Thyroid gland (tissue), 4 donors: ENCODE data around the gene TBCCD1. TPM values are rescaled to one million over a fixed set of nuclear protein-coding genes. Genes with fewer than 3 reads are reported as not detected.

Source experiments
- DNase-seq, 2 donors: peaks; one replicate each; pipeline ENCODE4 v3.0.0-alpha.2; 2019
- H3K27ac ChIP-seq, 3 donors: fragments of 200-600 bp; sonication (generic); 1 replicate in 2 of 3; 2 replicates in 1 of 3; pipeline ENCODE4 v1.5.1; 2016 to 2019; ENCODE audit warnings: mild to moderate bottlenecking in 1 of 3, moderate library complexity in 1 of 3
- H3K27me3 ChIP-seq: fragments of 200-600 bp; sonication (generic); one replicate; pipeline ENCODE4 v1.5.1; 2019
- H3K36me3 ChIP-seq, 2 donors: fragments of 200-600 bp; sonication (generic); one replicate each; pipeline ENCODE4 v1.5.1; 2016 to 2019
- H3K4me1 ChIP-seq, 2 donors: fragments of 200-600 bp; sonication (generic); one replicate each; pipeline ENCODE4 v1.5.1; 2017 to 2019
- H3K4me3 ChIP-seq, 3 donors: fragments of 200-600 bp; sonication (generic); replicated peaks in 1 of 3; 1 replicate in 2 of 3; 2 replicates in 1 of 3; pipeline ENCODE4 v1.5.1; 2016; ENCODE audit warnings: mild to moderate bottlenecking in 1 of 3
- H3K9me3 ChIP-seq: fragments of 200-600 bp; sonication (generic); one replicate; pipeline ENCODE4 v1.5.1; 2017
- POLR2A ChIP-seq, 2 donors: fragments of 450-650 bp; IDR thresholded peaks; one replicate each; pipeline ENCODE4 v1.6.1; 2017; ENCODE audit warnings: antibody characterized with exemption in 2 of 2, mild to moderate bottlenecking in 2 of 2, moderate library complexity in 1 of 2
- WGBS, 2 donors: methylation state at CpG; one replicate each; pipeline ENCODE4 v1.1.5; 2017; 5-methylcytosine and 5-hydroxymethylcytosine counted together
- intact Hi-C: fragments of 100-400 bp; cut with DNase I; formaldehyde crosslinking; loops from one replicate; pipeline ENCODE4 v1.15.1; 2023
- total RNA-seq, 4 donors: library from RNA; depleted of rRNA; stranded (reverse); fragments of >200 nt; gene quantifications; one replicate each; pipeline ENCODE4 v1.2.3, GENCODE V29; 2016
- TF ChIP-seq, protein P1 (sequence below), 6 experiments: fragments of 200-600 bp in 3 of 6; fragments of 450-650 bp in 3 of 6; sonication (generic) in 3 of 6; IDR thresholded peaks; one replicate each; pipeline ENCODE4 v1.5.1; 2016 to 2019; ENCODE audit warnings: antibody characterized with exemption in 6 of 6, mild to moderate bottlenecking in 2 of 6, inconsistent platforms in 1 of 6, moderate library complexity in 1 of 6

The TBCCD1 gene
- total RNA-seq, 4 donors from 2014 or later = 20.8 to 24.3 (median 21.6) TPM

DNA sequence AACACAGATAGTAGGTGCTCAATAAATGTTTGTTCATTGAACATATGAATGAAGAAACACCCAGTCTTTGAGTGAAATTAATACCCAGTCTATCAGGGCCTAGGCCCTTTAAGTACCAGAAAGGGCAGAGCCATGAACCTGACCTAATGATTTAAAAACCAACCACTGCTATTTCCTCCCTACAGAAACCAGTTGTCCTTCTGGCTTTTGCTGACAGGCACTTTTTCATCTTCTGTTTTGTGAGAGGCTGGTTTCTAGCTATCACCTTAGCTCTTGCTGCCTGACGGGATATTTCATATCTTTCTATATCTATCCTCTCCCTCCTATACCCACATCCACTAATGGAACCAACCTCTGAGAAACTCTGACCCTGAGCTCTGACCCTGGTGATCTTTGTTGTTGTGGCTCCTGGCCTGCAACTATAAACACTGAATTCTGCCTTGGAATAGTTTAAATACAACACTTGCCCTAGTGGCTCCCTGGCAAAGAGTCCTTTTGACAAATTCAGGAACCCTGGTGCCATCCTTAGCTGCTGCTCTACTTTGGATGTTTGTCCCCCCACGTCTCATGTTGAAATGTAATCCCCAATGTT, 41.6 kb upstream of the TBCCD1 start:
- H3K27me3 ChIP-seq = no peaks in the 10 kb centered on the region
- WGBS, 2 donors = 76 to 95% methylated on average over 2 of the region's 2 CpGs
- H3K9me3 ChIP-seq = no peaks in the 10 kb centered on the region
- no peak overlapping the region for H3K27ac ChIP-seq
- no peaks in the 10 kb centered on the region for H3K4me1 ChIP-seq
- no peaks in the 10 kb centered on the region for H3K36me3 ChIP-seq
- no peak for DNase-seq
- no peak for TF ChIP-seq POLR2A (IDR thresholded peaks at IDR 0.05)
- TF ChIP-seq, protein P1, sequence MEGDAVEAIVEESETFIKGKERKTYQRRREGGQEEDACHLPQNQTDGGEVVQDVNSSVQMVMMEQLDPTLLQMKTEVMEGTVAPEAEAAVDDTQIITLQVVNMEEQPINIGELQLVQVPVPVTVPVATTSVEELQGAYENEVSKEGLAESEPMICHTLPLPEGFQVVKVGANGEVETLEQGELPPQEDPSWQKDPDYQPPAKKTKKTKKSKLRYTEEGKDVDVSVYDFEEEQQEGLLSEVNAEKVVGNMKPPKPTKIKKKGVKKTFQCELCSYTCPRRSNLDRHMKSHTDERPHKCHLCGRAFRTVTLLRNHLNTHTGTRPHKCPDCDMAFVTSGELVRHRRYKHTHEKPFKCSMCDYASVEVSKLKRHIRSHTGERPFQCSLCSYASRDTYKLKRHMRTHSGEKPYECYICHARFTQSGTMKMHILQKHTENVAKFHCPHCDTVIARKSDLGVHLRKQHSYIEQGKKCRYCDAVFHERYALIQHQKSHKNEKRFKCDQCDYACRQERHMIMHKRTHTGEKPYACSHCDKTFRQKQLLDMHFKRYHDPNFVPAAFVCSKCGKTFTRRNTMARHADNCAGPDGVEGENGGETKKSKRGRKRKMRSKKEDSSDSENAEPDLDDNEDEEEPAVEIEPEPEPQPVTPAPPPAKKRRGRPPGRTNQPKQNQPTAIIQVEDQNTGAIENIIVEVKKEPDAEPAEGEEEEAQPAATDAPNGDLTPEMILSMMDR (IDR thresholded peaks at IDR 0.05) = no peak
- H3K4me3 ChIP-seq = no peak overlapping the region
- intact Hi-C loops = no loop called here

DNA sequence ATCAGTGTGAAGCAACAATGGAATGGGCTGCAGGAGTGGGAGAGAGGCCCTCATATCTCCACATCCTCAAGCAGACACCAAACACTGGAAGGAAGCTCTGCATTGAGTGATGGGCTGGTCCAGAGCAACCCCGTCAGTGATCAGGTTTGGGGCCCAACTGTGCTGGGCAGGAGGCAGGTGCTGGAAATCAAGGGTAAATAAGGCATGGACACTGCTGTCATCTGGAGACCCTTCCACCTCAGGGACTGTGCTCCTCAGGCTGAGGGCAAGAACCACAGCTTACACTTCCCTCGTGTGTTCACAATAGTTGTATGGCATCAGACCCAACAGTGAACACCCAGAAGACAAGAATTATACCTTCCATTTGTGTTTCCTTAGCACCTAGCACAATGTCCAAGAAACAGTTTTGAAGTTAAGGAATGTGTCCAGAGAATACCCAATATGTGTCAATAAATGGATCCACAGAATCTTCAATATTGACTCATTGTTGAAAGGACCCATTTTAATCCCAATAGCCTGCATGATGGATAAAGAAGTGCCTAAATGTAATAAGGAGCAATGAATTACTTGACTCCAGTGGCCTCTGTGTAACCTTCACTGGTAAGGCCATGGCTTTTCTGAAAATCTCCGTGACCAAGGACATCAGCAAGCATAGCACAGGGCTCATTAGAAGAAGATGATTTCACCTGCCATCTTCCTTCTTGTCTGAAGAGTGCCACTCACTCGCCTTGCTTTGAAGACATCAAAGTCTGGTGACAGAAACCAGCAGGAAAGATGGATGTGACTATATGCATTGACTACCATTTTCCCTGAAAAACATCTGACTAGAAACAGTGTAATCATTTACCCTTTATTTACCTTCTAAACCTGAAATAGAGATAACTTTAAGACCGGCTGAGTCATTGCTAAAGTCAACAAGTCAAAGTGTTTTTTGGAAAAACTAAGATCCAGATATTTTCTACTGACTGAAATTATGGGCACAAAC, 38.7 kb upstream of the TBCCD1 start:
- no peak overlapping the region for H3K27ac ChIP-seq
- H3K36me3 ChIP-seq = no peaks in the 10 kb centered on the region
- H3K9me3 ChIP-seq = no peaks in the 10 kb centered on the region
- no peak for DNase-seq
- no peaks in the 10 kb centered on the region for H3K4me1 ChIP-seq
- WGBS, 2 donors = 88 to 90% methylated on average over 5 of the region's 5 CpGs
- no peaks in the 10 kb centered on the region for H3K27me3 ChIP-seq
- intact Hi-C loops = no loop called here
- TF ChIP-seq, protein P1 (IDR thresholded peaks at IDR 0.05) = no peak
- no peak for TF ChIP-seq POLR2A (IDR thresholded peaks at IDR 0.05)
- no peak overlapping the region for H3K4me3 ChIP-seq

DNA sequence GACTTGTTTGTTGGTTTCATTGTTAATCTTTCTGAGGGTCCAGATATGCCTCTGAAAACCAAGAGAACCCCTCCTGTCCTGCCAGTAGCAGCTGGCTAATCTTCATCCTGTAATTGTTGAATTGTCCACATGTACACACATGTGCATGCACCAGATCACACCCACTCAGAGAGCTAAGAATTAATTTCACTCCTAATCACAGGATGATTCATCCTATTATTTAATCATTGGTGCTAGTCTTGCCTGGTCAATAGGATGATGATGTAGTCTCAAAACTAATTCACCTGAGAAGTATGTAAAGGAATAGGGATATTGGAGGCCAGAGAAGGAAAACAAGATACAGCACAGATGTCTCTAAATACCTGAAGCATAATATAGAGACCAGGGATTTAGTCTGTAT, 37.9 kb upstream of the TBCCD1 start:
- no peaks in the 10 kb centered on the region for H3K36me3 ChIP-seq
- TF ChIP-seq, protein P1 (IDR thresholded peaks at IDR 0.05) = no peak
- no peak for TF ChIP-seq POLR2A (IDR thresholded peaks at IDR 0.05)
- H3K4me3 ChIP-seq = no peak overlapping the region
- DNase-seq = no peak
- H3K4me1 ChIP-seq = no peaks in the 10 kb centered on the region
- intact Hi-C loops = no loop called here
- no peaks in the 10 kb centered on the region for H3K9me3 ChIP-seq
- no peaks in the 10 kb centered on the region for H3K27me3 ChIP-seq
- H3K27ac ChIP-seq = no peak overlapping the region

DNA sequence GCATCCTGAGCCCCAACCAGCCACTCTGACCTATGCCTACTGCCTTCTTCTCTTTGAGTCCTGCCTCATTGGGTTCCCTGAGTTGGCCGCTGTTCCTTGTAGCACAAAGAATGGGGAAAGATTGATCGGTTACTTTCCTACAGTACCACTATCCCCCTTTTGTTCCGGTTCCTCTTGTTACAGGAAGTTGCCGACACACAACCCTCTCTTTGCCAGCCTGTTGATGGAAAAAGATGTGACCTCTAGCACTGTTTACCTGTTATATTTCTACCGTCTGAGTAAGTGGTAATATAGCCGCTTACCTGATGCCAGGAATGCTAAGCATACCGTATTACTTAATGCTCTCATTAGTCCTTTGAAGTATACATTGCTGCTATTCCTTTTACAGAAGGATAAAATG, 36.0 kb upstream of the TBCCD1 start:
- no peak for DNase-seq
- no peaks in the 10 kb centered on the region for H3K27me3 ChIP-seq
- no peaks in the 10 kb centered on the region for H3K9me3 ChIP-seq
- H3K4me3 ChIP-seq = no peak overlapping the region
- peaks cover 0 to under 1% of the 10 kb centered on the region in 2 donors for H3K4me1 ChIP-seq
- intact Hi-C loops = no loop called here
- 85 to 90% methylated on average over 7 of the region's 7 CpGs for WGBS, 2 donors
- no peak for TF ChIP-seq POLR2A (IDR thresholded peaks at IDR 0.05)
- TF ChIP-seq, protein P1 (IDR thresholded peaks at IDR 0.05) = no peak
- no peak overlapping the region for H3K27ac ChIP-seq
- H3K36me3 ChIP-seq = no peaks in the 10 kb centered on the region

DNA sequence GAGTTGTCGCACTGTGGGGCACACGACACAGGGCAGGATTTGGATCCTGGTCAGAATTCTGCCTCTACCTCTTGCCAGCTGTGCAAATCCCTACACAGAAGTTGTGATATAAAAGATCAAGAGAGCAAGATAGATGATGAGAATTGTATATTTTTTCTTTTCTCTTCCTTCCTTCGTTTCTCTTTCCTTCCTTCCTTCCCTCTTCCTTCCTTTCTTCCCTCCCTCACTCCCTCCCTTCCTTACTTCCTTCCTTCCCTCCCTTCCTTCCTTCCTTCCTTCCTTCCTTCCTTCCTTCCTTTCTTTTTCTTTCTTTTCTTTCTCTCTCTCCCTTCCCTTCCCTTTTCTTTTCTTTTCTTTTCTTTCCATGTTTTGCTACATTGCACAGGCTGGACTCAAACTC, 33.8 kb upstream of the TBCCD1 start:
- Histone ChIP-seq H3K27me3 (no peaks in the 10 kb centered on the region), H3K9me3 (no peaks in the 10 kb centered on the region), H3K4me3 (no peak overlapping the region), H3K4me1 (peaks cover 0 to 3% of the 10 kb centered on the region in 2 donors), H3K36me3 (no peaks in the 10 kb centered on the region), H3K27ac (no peak overlapping the region)
- 62 to 63% methylated on average over 3 of the region's 3 CpGs for WGBS, 2 donors
- TF ChIP-seq POLR2A (IDR thresholded peaks at IDR 0.05) = no peak
- TF ChIP-seq, protein P1 (IDR thresholded peaks at IDR 0.05) = no peak
- intact Hi-C loops = no loop called here
- DNase-seq = no peak
